B cell (primary cell): ENCODE measurements around the gene KIF18A. TPM values are rescaled to one million over a fixed set of nuclear protein-coding genes. Genes with fewer than 3 reads are reported as not detected.

ENCODE experiments used
- ATAC-seq: fragments of 200-7000 bp; cut with Tn5 transposase; one replicate; pipeline ENCODE4 v1.10.0; 2021; ENCODE audit warnings: low read depth, mild to moderate bottlenecking, moderate number of reproducible peaks, moderate library complexity
- CTCF ChIA-PET: fragments of 350-600 bp; sonication (Branson Sonifier 250); formaldehyde crosslinking; loops from one replicate; lab custom pipeline; 2021; ENCODE audit warnings: antibody characterized with exemption, inconsistent platforms; lab: Charles Lee
- POLR2A ChIA-PET: fragments of 350-600 bp; sonication (Branson Sonifier 250); formaldehyde crosslinking; loops from one replicate; lab custom pipeline; 2021; ENCODE audit warnings: antibody characterized with exemption; lab: Charles Lee
- DNase-seq: peaks from one replicate; pipeline ENCODE4 v3.0.0; 2013
- H2AFZ ChIP-seq: 2 replicates; pipeline ENCODE4 v1.6.1; 2012; ENCODE audit warnings: mild to moderate bottlenecking, low read depth, low read length; ENCODE audit not compliant: insufficient read depth, poor library complexity, severe bottlenecking
- H3K27ac ChIP-seq, 2 donors: 1 replicate in 1 of 2; 2 replicates in 1 of 2; pipeline ENCODE4 v1.5.1; 2012 to 2013; ENCODE audit warnings: low read length in 2 of 2, mild to moderate bottlenecking in 2 of 2, moderate library complexity in 1 of 2
- H3K27me3 ChIP-seq, 4 experiments: fragments of 200-600 bp in 1 of 4; sonication (generic) in 1 of 4; replicated peaks in 1 of 4; 1 replicate in 2 of 4; 2 replicates in 2 of 4; pipeline versions ENCODE4 v1.6.1 to v1.7.0; 2013 to 2016; ENCODE audit warnings: low read length in 3 of 4, mild to moderate bottlenecking in 2 of 4, mixed read lengths in 1 of 4, moderate library complexity in 1 of 4; ENCODE audit not compliant: insufficient read depth in 4 of 4, control insufficient read depth in 3 of 4; ENCODE audit errors: control extremely low read depth in 1 of 4
- H3K36me3 ChIP-seq, 2 experiments: replicated peaks in 1 of 2; 1 replicate in 1 of 2; 2 replicates in 1 of 2; pipeline versions ENCODE4 v1.6.1 to v1.7.1; 2013; ENCODE audit warnings: low read length in 1 of 2; ENCODE audit not compliant: insufficient read depth in 2 of 2, control insufficient read depth in 1 of 2; ENCODE audit errors: control extremely low read depth in 1 of 2, extremely low read depth in 1 of 2
- H3K4me1 ChIP-seq, 2 donors: fragments of 200-600 bp in 1 of 2; sonication (generic) in 1 of 2; 1 replicate in 1 of 2; 2 replicates in 1 of 2; pipeline versions ENCODE4 v1.5.1 to v1.6.1; 2013 to 2017; ENCODE audit warnings: low read length in 2 of 2; ENCODE audit not compliant: control insufficient read depth in 2 of 2, insufficient read depth in 2 of 2
- H3K4me2 ChIP-seq: replicated peaks from 2 replicates; pipeline ENCODE3; 2012; ENCODE audit warnings: mild to moderate bottlenecking, low read depth, low read length; ENCODE audit not compliant: poor library complexity, severe bottlenecking
- H3K4me3 ChIP-seq, 5 experiments: fragments of 200-600 bp in 1 of 5; sonication (generic) in 1 of 5; 1 replicate in 3 of 5; 2 replicates in 2 of 5; pipeline versions ENCODE4 v1.5.1 to v1.7.0; 2011 to 2016; ENCODE audit warnings: low read length in 4 of 5, mild to moderate bottlenecking in 4 of 5, low read depth in 2 of 5, control low read depth in 1 of 5, moderate library complexity in 1 of 5; ENCODE audit not compliant: insufficient read depth in 1 of 5; ENCODE audit errors: control extremely low read depth in 1 of 5, extremely low read depth in 1 of 5
- H3K79me2 ChIP-seq: fragments of 200-600 bp; sonication (generic); one replicate; pipeline ENCODE4 v1.6.0; 2016; ENCODE audit warnings: low read length; ENCODE audit not compliant: control insufficient read depth, insufficient read depth
- H3K9ac ChIP-seq: fragments of 200-600 bp; sonication (generic); 2 replicates; pipeline ENCODE4 v1.6.1; 2017; ENCODE audit warnings: mild to moderate bottlenecking, low read length, moderate library complexity
- H3K9me3 ChIP-seq, 3 donors: one replicate each; pipeline versions ENCODE4 v1.6.1 to v1.7.1; 2013; ENCODE audit warnings: low read length in 2 of 3; ENCODE audit not compliant: control insufficient read depth in 2 of 3, insufficient read depth in 1 of 3; ENCODE audit errors: control extremely low read depth in 1 of 3
- H4K20me1 ChIP-seq: 2 replicates; pipeline ENCODE4 v1.6.0; 2012; ENCODE audit warnings: mild to moderate bottlenecking, low read length; ENCODE audit not compliant: insufficient read depth, control insufficient read depth, poor library complexity, severe bottlenecking
- H3K27ac Mint-ChIP-seq: one replicate; pipeline ENCODE4 v1.8.0; 2021; ENCODE audit warnings: mixed read lengths
- H3K27me3 Mint-ChIP-seq: one replicate; pipeline ENCODE4 v1.8.0; 2021; ENCODE audit warnings: mixed read lengths
- H3K4me1 Mint-ChIP-seq: one replicate; pipeline ENCODE4 v1.8.0; 2021; ENCODE audit warnings: mixed read lengths
- H3K4me3 Mint-ChIP-seq: one replicate; pipeline ENCODE4 v1.8.0; 2021; ENCODE audit warnings: mixed read lengths
- H3K9me3 Mint-ChIP-seq: one replicate; pipeline ENCODE4 v1.8.0; 2022; ENCODE audit warnings: mixed read lengths; ENCODE audit not compliant: insufficient read depth
- CTCF ChIP-seq: fragments of 200-600 bp; IDR thresholded peaks from one replicate; pipeline ENCODE4 v1.8.0; 2022; ENCODE audit warnings: antibody characterized with exemption, mild to moderate bottlenecking
- EZH2 ChIP-seq: IDR thresholded peaks from 2 replicates; pipeline ENCODE4 v1.6.1; 2012; ENCODE audit warnings: borderline replicate concordance, low read depth, mild to moderate bottlenecking, moderate library complexity, low read length; ENCODE audit not compliant: insufficient read depth, poor library complexity, severe bottlenecking
- WGBS: methylation state at CpG from one replicate; pipeline ENCODE4 v1.1.5; 2013; ENCODE audit warnings: missing lambda C conversion rate; ENCODE audit not compliant: insufficient coverage; 5-methylcytosine and 5-hydroxymethylcytosine counted together
- intact Hi-C: fragments of 100-400 bp; cut with micrococcal nuclease; formaldehyde crosslinking; loops from one replicate; pipeline ENCODE4 v1.10.0; 2022
- polyA plus RNA-seq: library from polyadenylated mRNA; depleted of rRNA; stranded (reverse); fragments of >200 nt; gene quantifications from 2 replicates; pipeline ENCODE4 v1.2.3, GENCODE V29; 2012
- total RNA-seq, 2 donors: library from RNA; stranded (reverse); fragments of 120-200 nt in 1 of 2; gene quantifications; 1 replicate in 1 of 2; 2 replicates in 1 of 2; pipeline versions ENCODE4 v1.2.3 to v1.2.4, GENCODE V29; 2013 to 2022

Gene KIF18A
- total and polyA plus RNA-seq, 2 donors (not counting 1 experiment from before 2014, with no cell fraction given) = 0.84 to 4.1 TPM

- H3K4me2 ChIP-seq = no peak overlapping the region
- ATAC-seq (no peak), DNase-seq (no peak)
- no peak overlapping the region for H2AFZ ChIP-seq
- WGBS = no CpG with 5 or more reads among the region's 3 CpGs
- POLR2A ChIA-PET = no interaction called here
- H3K27ac ChIP-seq = no peak overlapping the region
- no peak overlapping the region for H3K9ac ChIP-seq
- peaks cover 9% of the 10 kb centered on the region for H3K4me1 Mint-ChIP-seq
- H3K27ac Mint-ChIP-seq = no peak overlapping the region
- TF ChIP-seq EZH2 (no peak), CTCF (no peak)
- intact Hi-C loops = no loop called here
- no peaks in the 10 kb centered on the region for H3K9me3 Mint-ChIP-seq
- CTCF ChIA-PET = no interaction called here
- peaks cover 0 to 12% of the 10 kb centered on the region in 2 experiments for H3K36me3 ChIP-seq
- H3K4me3 ChIP-seq = no peak overlapping the region
- H3K27me3 Mint-ChIP-seq = no peaks in the 10 kb centered on the region
- H3K9me3 ChIP-seq = no peaks in the 10 kb centered on the region
- no peak overlapping the region for H3K4me3 Mint-ChIP-seq
- H4K20me1 ChIP-seq = no peaks in the 10 kb centered on the region
- H3K27me3 ChIP-seq = no peaks in the 10 kb centered on the region
- peaks cover 2% of the 10 kb centered on the region for H3K79me2 ChIP-seq
- no peaks in the 10 kb centered on the region for H3K4me1 ChIP-seq
Observed at GRCh38 chr11:28123151-28123581, 15.2 kb upstream of the KIF18A start.

- POLR2A ChIA-PET = no interaction called here
Observed at GRCh38 chr11:28117712-28118111, 9.8 kb upstream of the KIF18A start.

More at GRCh38 chr11:28117712-28118111, 9.8 kb upstream of the KIF18A start:
- WGBS = no CpG with 5 or more reads among the region's 4 CpGs
- no peak overlapping the region for H2AFZ ChIP-seq
- H3K4me1 ChIP-seq = no peaks in the 10 kb centered on the region
- Mint-ChIP-seq H3K9me3 (no peaks in the 10 kb centered on the region), H3K4me3 (no peak overlapping the region), H3K27me3 (no peaks in the 10 kb centered on the region), H3K4me1 (peaks cover 11% of the 10 kb centered on the region), H3K27ac (no peak overlapping the region)
- no peak overlapping the region for H3K4me2 ChIP-seq
- peaks cover 4 to 10% of the 10 kb centered on the region in 2 experiments for H3K36me3 ChIP-seq
- no peak overlapping the region for H3K4me3 ChIP-seq
- DNase-seq (no peak), ATAC-seq (no peak)
- H4K20me1 ChIP-seq = no peaks in the 10 kb centered on the region
- no peaks in the 10 kb centered on the region for H3K27me3 ChIP-seq
- intact Hi-C loops = loop anchor here (5.0 kb wide), 1 partner anchor 35 kb away; no protein-coding TSS in a partner anchor
- CTCF ChIA-PET = no interaction called here
- H3K9ac ChIP-seq = no peak overlapping the region
- H3K9me3 ChIP-seq = no peaks in the 10 kb centered on the region
- no peak overlapping the region for H3K27ac ChIP-seq
- H3K79me2 ChIP-seq = peaks cover 2% of the 10 kb centered on the region
- no peak for TF ChIP-seq EZH2
- TF ChIP-seq CTCF = no peak
